Aorta (tissue), 5 donors: ENCODE data around the gene PECR. TPM values are rescaled to one million over a fixed set of nuclear protein-coding genes. Genes with fewer than 3 reads are reported as not detected.

ENCODE experiments used
- ATAC-seq: fragments of 200-7000 bp; cut with Tn5 transposase; one replicate; pipeline ENCODE4 v1.9.1; 2022; ENCODE audit warnings: moderate library complexity; ENCODE audit not compliant: low FRiP score
- DNase-seq, 2 donors: peaks; one replicate each; pipeline ENCODE4 v3.0.0-alpha.2; 2020
- H3K27ac ChIP-seq, 2 donors: one replicate each; pipeline ENCODE4 v1.5.1; 2013; ENCODE audit warnings: low read length in 2 of 2, mild to moderate bottlenecking in 2 of 2, moderate library complexity in 2 of 2, control low read depth in 1 of 2, inconsistent platforms in 1 of 2, low read depth in 1 of 2
- H3K27me3 ChIP-seq, 2 donors: one replicate each; pipeline ENCODE4 v1.6.1; 2013; ENCODE audit warnings: control low read depth in 1 of 2, low read length in 1 of 2, mild to moderate bottlenecking in 1 of 2, moderate library complexity in 1 of 2; ENCODE audit not compliant: insufficient read depth in 2 of 2, control insufficient read depth in 1 of 2
- H3K36me3 ChIP-seq, 2 donors: one replicate each; pipeline ENCODE4 v1.6.1; 2013; ENCODE audit warnings: control low read depth in 1 of 2, low read length in 1 of 2, mild to moderate bottlenecking in 1 of 2; ENCODE audit not compliant: insufficient read depth in 2 of 2, control insufficient read depth in 1 of 2
- H3K4me1 ChIP-seq, 2 donors: one replicate each; pipeline ENCODE4 v1.6.1; 2013; ENCODE audit warnings: low read length in 2 of 2, control low read depth in 1 of 2, mild to moderate bottlenecking in 1 of 2, moderate library complexity in 1 of 2; ENCODE audit not compliant: insufficient read depth in 2 of 2, control insufficient read depth in 1 of 2
- H3K4me3 ChIP-seq, 2 donors: one replicate each; pipeline ENCODE4 v1.5.1; 2013; ENCODE audit warnings: low read length in 2 of 2, control low read depth in 1 of 2, mild to moderate bottlenecking in 1 of 2
- H3K9me3 ChIP-seq: one replicate; pipeline ENCODE4 v1.6.1; 2013; ENCODE audit warnings: mild to moderate bottlenecking, low read length; ENCODE audit not compliant: control insufficient read depth
- WGBS, 2 donors: extraction: QIAGEN DNeasy Blood & Tissue Kit; methylation state at CpG; one replicate each; pipeline ENCODE4 v1.1.7; 2013; 5-methylcytosine and 5-hydroxymethylcytosine counted together
- intact Hi-C, 2 donors: fragments of 100-400 bp; cut with DNase I; formaldehyde crosslinking; loops; one replicate each; pipeline versions ENCODE4 v1.14.2 to v1.15.0; 2022
- polyA plus RNA-seq, 2 donors: library from polyadenylated mRNA; stranded (reverse); fragments of 200-250 nt; gene quantifications; one replicate each; pipeline ENCODE4 v1.2.3, GENCODE V29; 2013
- total RNA-seq, 2 donors: library from RNA; stranded (reverse); fragmentation: NEBNext Ultra II Directional; extraction: Animal tissue kit (Norgen Biotek cat#: 25700); gene quantifications; one replicate each; pipeline ENCODE4 v1.2.1, GENCODE V29; 2021
- donor health status: healthy with polysubstance abuse.
- donor health status: Bipolar disorder and iron deficiency.
- donor health status: DM: no; HTN: no; CAD: no.
- donor health status: DM: no; HTN: no; CAD: no.
- donor health status: DM: yes; HTN: yes; CAD: no.

The PECR gene
- total and polyA plus RNA-seq, 4 donors: 2.8 to 9.3 (median 4.3) TPM

GRCh38 chr2:216033403-216033802, 48.2 kb downstream of the PECR start:
- intact Hi-C loops: no loop called here
- no peak for ATAC-seq

GRCh38 chr2:216031960-216032689, 49.5 kb downstream of the PECR start:
- Histone ChIP-seq H3K36me3 (peaks cover 0 to 2% of the 10 kb centered on the region in 2 donors), H3K4me3 (no peak overlapping the region), H3K4me1 (peaks cover 3 to 4% of the 10 kb centered on the region in 2 donors), H3K9me3 (no peaks in the 10 kb centered on the region), H3K27ac (no peak overlapping the region), H3K27me3 (no peaks in the 10 kb centered on the region)
- WGBS, 2 donors: 83 to 87% methylated on average over 1 of the region's 1 CpG
- no peak for DNase-seq
- no peak for ATAC-seq
- intact Hi-C loops: no loop called here

More at GRCh38 chr2:216033403-216033802, 48.2 kb downstream of the PECR start:
- DNase-seq: no peak
- WGBS, 2 donors: 87 to 95% methylated on average over 3 of the region's 3 CpGs
- H3K27me3 ChIP-seq: no peaks in the 10 kb centered on the region
- H3K36me3 ChIP-seq: peaks cover 0 to 2% of the 10 kb centered on the region in 2 donors
- peak overlapping the region in 1 of 2 donors; percentile 19 for H3K27ac ChIP-seq
- peaks cover 3 to 4% of the 10 kb centered on the region in 2 donors for H3K4me1 ChIP-seq
- H3K4me3 ChIP-seq: no peak overlapping the region
- H3K9me3 ChIP-seq: no peaks in the 10 kb centered on the region

- intact Hi-C loops: no loop called here
- H3K27ac ChIP-seq: no peak overlapping the region
- no peaks in the 10 kb centered on the region for H3K27me3 ChIP-seq
- peaks cover 3 to 4% of the 10 kb centered on the region in 2 donors for H3K4me1 ChIP-seq
- peaks cover 0 to 2% of the 10 kb centered on the region in 2 donors for H3K36me3 ChIP-seq
- ATAC-seq: no peak
- H3K4me3 ChIP-seq: no peak overlapping the region
- DNase-seq: no peak
- WGBS, 2 donors: 96 to 97% methylated on average over 3 of the region's 3 CpGs
- no peaks in the 10 kb centered on the region for H3K9me3 ChIP-seq
These were observed 51.4 kb downstream of the PECR start for GRCh38 chr2:216030216-216030615.

GRCh38 chr2:216029416-216030129, 52.0 kb downstream of the PECR start:
- Histone ChIP-seq H3K9me3 (no peaks in the 10 kb centered on the region), H3K36me3 (peaks cover 0 to 2% of the 10 kb centered on the region in 2 donors), H3K4me1 (peaks cover 3 to 4% of the 10 kb centered on the region in 2 donors), H3K4me3 (no peak overlapping the region), H3K27me3 (no peaks in the 10 kb centered on the region), H3K27ac (no peak overlapping the region)
- intact Hi-C loops: no loop called here
- DNase-seq: no peak
- WGBS, 2 donors: 93 to 94% methylated on average over 7 of the region's 7 CpGs
- no peak for ATAC-seq

- Histone ChIP-seq H3K9me3 (no peaks in the 10 kb centered on the region), H3K27ac (no peak overlapping the region), H3K4me3 (no peak overlapping the region), H3K4me1 (no peaks in the 10 kb centered on the region), H3K36me3 (peaks cover 0 to 2% of the 10 kb centered on the region in 2 donors), H3K27me3 (no peaks in the 10 kb centered on the region)
- 93 to 97% methylated on average over 7 of the region's 7 CpGs for WGBS, 2 donors
- intact Hi-C loops: no loop called here
- ATAC-seq (no peak), DNase-seq (no peak)
These were observed 56.8 kb downstream of the PECR start for GRCh38 chr2:216024779-216025336.

- 36 to 40% methylated on average over 3 of the region's 3 CpGs for WGBS, 2 donors
These were observed 58.5 kb downstream of the PECR start for GRCh38 chr2:216023055-216023648.

GRCh38 chr2:216021768-216022565, 59.6 kb downstream of the PECR start:
- Histone ChIP-seq H3K9me3 (no peaks in the 10 kb centered on the region), H3K4me1 (no peaks in the 10 kb centered on the region), H3K27me3 (no peaks in the 10 kb centered on the region), H3K27ac (no peak overlapping the region), H3K36me3 (no peaks in the 10 kb centered on the region), H3K4me3 (no peak overlapping the region)
- ATAC-seq (no peak), DNase-seq (no peak)
- WGBS, 2 donors: 80 to 86% methylated on average over 7 of the region's 7 CpGs
- intact Hi-C loops: no loop called here

More at GRCh38 chr2:216023055-216023648, 58.5 kb downstream of the PECR start:
- H3K27ac ChIP-seq: no peak overlapping the region
- H3K27me3 ChIP-seq: no peaks in the 10 kb centered on the region
- DNase-seq (no peak), ATAC-seq (no peak)
- no peaks in the 10 kb centered on the region for H3K4me1 ChIP-seq
- no peak overlapping the region for H3K4me3 ChIP-seq
- intact Hi-C loops: loop anchor here in 1 of 2 donors (1.0 kb wide), 1 partner anchor 73 kb away; no protein-coding TSS in a partner anchor
- H3K9me3 ChIP-seq: no peaks in the 10 kb centered on the region
- H3K36me3 ChIP-seq: no peaks in the 10 kb centered on the region

- 91 to 92% methylated on average over 3 of the region's 3 CpGs for WGBS, 2 donors
- intact Hi-C loops: no loop called here
- no peak for DNase-seq
These were observed 62.9 kb downstream of the PECR start for GRCh38 chr2:216018709-216019108.

More at GRCh38 chr2:216018709-216019108, 62.9 kb downstream of the PECR start:
- Histone ChIP-seq H3K9me3 (no peaks in the 10 kb centered on the region), H3K36me3 (no peaks in the 10 kb centered on the region), H3K4me3 (no peak overlapping the region), H3K27ac (no peak overlapping the region), H3K4me1 (no peaks in the 10 kb centered on the region), H3K27me3 (no peaks in the 10 kb centered on the region)
- no peak for ATAC-seq
